K562 (cell line): ENCODE measurements around the gene CAV1. TPM values are rescaled to one million over a fixed set of nuclear protein-coding genes. Genes with fewer than 3 reads are reported as not detected.

Experiments used
- BMI1 ChIP-seq: fragments of 150-350 bp; IDR thresholded peaks from 2 replicates; pipeline ENCODE4 v1.6.1; 2014; ENCODE audit warnings: low read length
- DACH1 ChIP-seq: fragments of 450-650 bp; IDR thresholded peaks from 2 replicates; pipeline ENCODE4 v1.6.1; 2018; ENCODE audit not compliant: partially characterized antibody
- HMG20A ChIP-seq: fragments of 450-650 bp; formaldehyde crosslinking; conservative IDR thresholded peaks from 2 replicates; pipeline ENCODE4 v1.4.0; 2020; ENCODE audit warnings: mild to moderate bottlenecking, mixed read lengths
- MITF ChIP-seq: IDR thresholded peaks from 2 replicates; pipeline ENCODE4 v1.6.1; 2014; ENCODE audit warnings: antibody characterized with exemption
- PCBP1 ChIP-seq: fragments of 200-400 bp; formaldehyde crosslinking; IDR thresholded peaks from 2 replicates; pipeline ENCODE4 v1.6.1; 2018; ENCODE audit warnings: mild to moderate bottlenecking, low read depth, low read length; ENCODE audit not compliant: poor library complexity, severe bottlenecking
- PPARD ChIP-seq: fragments of 250-450 bp; sonication (Bioruptor Pico); IDR thresholded peaks from 2 replicates; pipeline ENCODE4 v1.8.0; 2022; ENCODE audit warnings: inconsistent platforms, mild to moderate bottlenecking, moderate library complexity
- RBBP5 ChIP-seq: fragments of 200-600 bp; sonication (generic); IDR thresholded peaks from 2 replicates; pipeline ENCODE4 v1.6.1; 2012; ENCODE audit warnings: borderline replicate concordance, mild to moderate bottlenecking, low read length, control low read depth, inconsistent platforms; ENCODE audit not compliant: insufficient read depth, poor library complexity, severe bottlenecking
- RBM14 ChIP-seq: fragments of 200-400 bp; formaldehyde crosslinking; IDR thresholded peaks from 2 replicates; pipeline ENCODE4 v1.6.1; 2018; ENCODE audit warnings: low read depth, mild to moderate bottlenecking, low read length, moderate library complexity, borderline replicate concordance; ENCODE audit not compliant: insufficient read depth
- SMARCA5 ChIP-seq: fragments of 450-650 bp; IDR thresholded peaks from 2 replicates; pipeline ENCODE4 v1.6.1; 2016
- U2AF1 ChIP-seq: fragments of 200-400 bp; formaldehyde crosslinking; optimal IDR thresholded peaks from 2 replicates; pipeline ENCODE3; 2017; ENCODE audit warnings: mild to moderate bottlenecking, low read depth, low read length, moderate library complexity
- ZBTB17 ChIP-seq: fragments of 450-650 bp; formaldehyde crosslinking; IDR thresholded peaks from 2 replicates; pipeline ENCODE4 v1.4.0; 2020; ENCODE audit warnings: mild to moderate bottlenecking
- ZBTB7A ChIP-seq: IDR thresholded peaks from 2 replicates; pipeline ENCODE4 v1.6.1; 2011; ENCODE audit warnings: low read depth, mild to moderate bottlenecking, low read length, moderate library complexity, borderline replicate concordance; ENCODE audit not compliant: control insufficient read depth
- ZNF12 ChIP-seq: sonication (generic); formaldehyde crosslinking; IDR thresholded peaks from 2 replicates; pipeline ENCODE4 v1.4.0; 2020; ENCODE audit warnings: mild to moderate bottlenecking, missing genetic modification reagents
- ZNF24 ChIP-seq: fragments of 450-650 bp; IDR thresholded peaks from 2 replicates; pipeline ENCODE4 v1.6.1; 2016
- ZNF384 ChIP-seq: IDR thresholded peaks from 2 replicates; pipeline ENCODE4 v1.6.1; 2012; ENCODE audit warnings: low read depth, low read length, improper control_type of control experiment
- ZNF79 ChIP-seq: fragments of 250-450 bp; sonication (Bioruptor Pico); IDR thresholded peaks from 2 replicates; pipeline ENCODE4 v1.4.0; 2020; ENCODE audit warnings: low read depth, mild to moderate bottlenecking, moderate library complexity
- polyA plus RNA-seq, 8 experiments: library from polyadenylated mRNA; depleted of rRNA in 4 of 8; stranded (reverse) in 5 of 8; unstranded in 3 of 8; fragments of >200 nt; fragmentation: Nextera tagmentation in 2 of 8; fragmentation: Illumina TruSeq in 1 of 8; extraction: Ambion mirVana in 2 of 8; extraction: Trizol in 1 of 8; gene quantifications; 2 replicates each; pipeline versions ENCODE4 v1.2.1 to v1.2.3, GENCODE V29; 2011 to 2014; ENCODE audit warnings: inconsistent platforms in 1 of 8, missing spikeins in 1 of 8
- total RNA-seq, 7 experiments: library from RNA; depleted of rRNA in 6 of 7; stranded (reverse); fragments of >200 nt in 6 of 7; fragmentation: Illumina TruSeq in 2 of 7; extraction: Trizol in 2 of 7; gene quantifications; 2 replicates each; pipeline versions ENCODE4 v1.2.1 to v1.2.3, GENCODE V29; 2011 to 2021; ENCODE audit warnings: low replicate concordance in 1 of 7
- TF ChIP-seq, protein P1 (sequence below): sonication (generic); formaldehyde crosslinking; IDR thresholded peaks from 2 replicates; pipeline ENCODE4 v1.9.0; 2022; ENCODE audit warnings: mild to moderate bottlenecking, missing genetic modification reagents
- TF ChIP-seq, protein P2 (sequence below): fragments of 250-450 bp; sonication (Bioruptor Pico); IDR thresholded peaks from 2 replicates; pipeline ENCODE4 v1.4.0; 2020; ENCODE audit warnings: mild to moderate bottlenecking, moderate library complexity, borderline replicate concordance

CAV1 gene
- total and polyA plus RNA-seq, 9 of the 15 experiments (the other 6 are each of a cell fraction or from before 2014, with no cell fraction given) = 0.08 to 1.5 (median 0.63) TPM

GRCh38 chr7:116499168-116500077, 25.4 kb upstream of the CAV1 start, which contains the start of gene CAV2 (continued):
- TF ChIP-seq, protein P1, sequence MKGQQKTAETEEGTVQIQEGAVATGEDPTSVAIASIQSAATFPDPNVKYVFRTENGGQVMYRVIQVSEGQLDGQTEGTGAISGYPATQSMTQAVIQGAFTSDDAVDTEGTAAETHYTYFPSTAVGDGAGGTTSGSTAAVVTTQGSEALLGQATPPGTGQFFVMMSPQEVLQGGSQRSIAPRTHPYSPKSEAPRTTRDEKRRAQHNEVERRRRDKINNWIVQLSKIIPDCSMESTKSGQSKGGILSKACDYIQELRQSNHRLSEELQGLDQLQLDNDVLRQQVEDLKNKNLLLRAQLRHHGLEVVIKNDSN = no peak
- TF ChIP-seq, protein P2, sequence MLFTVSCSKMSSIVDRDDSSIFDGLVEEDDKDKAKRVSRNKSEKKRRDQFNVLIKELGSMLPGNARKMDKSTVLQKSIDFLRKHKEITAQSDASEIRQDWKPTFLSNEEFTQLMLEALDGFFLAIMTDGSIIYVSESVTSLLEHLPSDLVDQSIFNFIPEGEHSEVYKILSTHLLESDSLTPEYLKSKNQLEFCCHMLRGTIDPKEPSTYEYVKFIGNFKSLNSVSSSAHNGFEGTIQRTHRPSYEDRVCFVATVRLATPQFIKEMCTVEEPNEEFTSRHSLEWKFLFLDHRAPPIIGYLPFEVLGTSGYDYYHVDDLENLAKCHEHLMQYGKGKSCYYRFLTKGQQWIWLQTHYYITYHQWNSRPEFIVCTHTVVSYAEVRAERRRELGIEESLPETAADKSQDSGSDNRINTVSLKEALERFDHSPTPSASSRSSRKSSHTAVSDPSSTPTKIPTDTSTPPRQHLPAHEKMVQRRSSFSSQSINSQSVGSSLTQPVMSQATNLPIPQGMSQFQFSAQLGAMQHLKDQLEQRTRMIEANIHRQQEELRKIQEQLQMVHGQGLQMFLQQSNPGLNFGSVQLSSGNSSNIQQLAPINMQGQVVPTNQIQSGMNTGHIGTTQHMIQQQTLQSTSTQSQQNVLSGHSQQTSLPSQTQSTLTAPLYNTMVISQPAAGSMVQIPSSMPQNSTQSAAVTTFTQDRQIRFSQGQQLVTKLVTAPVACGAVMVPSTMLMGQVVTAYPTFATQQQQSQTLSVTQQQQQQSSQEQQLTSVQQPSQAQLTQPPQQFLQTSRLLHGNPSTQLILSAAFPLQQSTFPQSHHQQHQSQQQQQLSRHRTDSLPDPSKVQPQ = no peak
- TF ChIP-seq BMI1 (no peak), ZNF12 (CRISPR knock-in tag) (no peak), PCBP1 (no peak), HMG20A (CRISPR knock-in tag) (no peak), RBBP5 (peak; percentile 76), SMARCA5 (no peak), ZBTB7A (peak; percentile 79; the same call in 1 of the 2 replicates), U2AF1 (no peak), RBM14 (0 out of 2 replicates have a peak, but pooled peaks have one; percentile 79), ZNF79 (CRISPR knock-in tag) (no peak), ZNF384 (no peak), PPARD (CRISPR knock-in tag) (no peak), DACH1 (no peak), MITF (no peak), ZNF24 (0 out of 2 replicates have a peak, but pooled peaks have one; percentile 20), ZBTB17 (peak; percentile 62; the same call in 1 of the 2 replicates)
